HG03432 (cell line): ENCODE results near the gene PTGS1.
"Not testable (repeated sequence)": the region's sequence is repeated elsewhere in the genome, so short reads cannot be mapped to it uniquely, and the experiment has no call there.

Source experiments
- ATAC-seq: cut with Tn5 transposase; IDR thresholded peaks from one replicate; pipeline ENCODE4 v1.9.1; 2021; ENCODE audit warnings: mild to moderate bottlenecking, moderate library complexity; ENCODE audit not compliant: unreplicated experiment

PTGS1 gene

DNA sequence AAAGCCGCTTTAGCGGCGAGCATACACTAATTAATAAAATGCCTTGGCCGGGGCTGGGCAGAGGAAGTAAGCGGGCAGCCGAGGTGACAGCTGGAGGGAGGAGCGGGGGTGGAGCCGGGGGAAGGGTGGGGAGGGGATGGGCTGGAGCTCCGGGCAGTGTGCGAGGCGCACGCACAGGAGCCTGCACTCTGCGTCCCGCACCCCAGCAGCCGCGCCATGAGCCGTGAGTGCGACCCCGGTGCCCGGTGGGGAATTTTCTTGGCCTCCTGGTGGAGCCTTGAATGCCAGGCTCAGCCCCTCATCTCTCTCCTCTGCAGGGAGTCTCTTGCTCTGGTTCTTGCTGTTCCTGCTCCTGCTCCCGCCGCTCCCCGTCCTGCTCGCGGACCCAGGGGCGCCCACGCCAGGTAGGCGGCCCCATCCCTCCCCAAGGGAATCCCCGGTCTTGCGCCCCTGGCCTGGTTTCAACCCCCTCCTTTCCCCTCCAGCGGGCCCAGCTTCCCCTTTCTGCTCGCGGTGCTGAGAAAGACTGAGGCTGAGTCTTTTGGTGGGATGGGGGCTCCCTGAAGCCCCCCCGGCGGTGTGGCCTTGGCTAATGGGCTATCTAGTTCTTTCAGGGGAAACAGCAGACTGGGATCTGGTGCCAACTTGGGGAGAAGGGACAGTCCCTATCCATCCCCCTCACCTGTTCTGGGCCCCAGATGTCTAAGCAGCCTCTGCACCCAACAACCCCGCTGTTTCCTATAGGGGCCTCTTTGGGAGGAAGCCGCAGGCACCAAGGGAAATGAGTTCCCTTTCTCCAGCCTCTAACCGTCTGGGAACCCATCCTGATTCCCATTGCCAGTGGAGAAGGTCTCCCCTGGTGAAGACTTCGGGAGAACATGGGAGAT lies at the start of gene PTGS1:
Gene PTGS1 (plus strand): TSS at position 156 of the 887 bp plus-strand sequence. CDS start 61 bp downstream, at position 217.
- peak; percentile 80 for ATAC-seq

- no peak for ATAC-seq
Measured at GRCh38 chr9:122322553-122322952, 48.3 kb upstream of the PTGS1 start.

- ATAC-seq: not testable (repeated sequence)
Measured at GRCh38 chr9:122324665-122325064, 46.2 kb upstream of the PTGS1 start.

- no peak for ATAC-seq
Measured at GRCh38 chr9:122325124-122325523, 45.7 kb upstream of the PTGS1 start.

- ATAC-seq: no peak
Measured at GRCh38 chr9:122327175-122327574, 43.6 kb upstream of the PTGS1 start.

- ATAC-seq: no peak
Measured at GRCh38 chr9:122329597-122329996, 41.2 kb upstream of the PTGS1 start.

GRCh38 chr9:122330466-122330865 lies 40.4 kb upstream of the PTGS1 start:
- not testable (repeated sequence) for ATAC-seq

DNA sequence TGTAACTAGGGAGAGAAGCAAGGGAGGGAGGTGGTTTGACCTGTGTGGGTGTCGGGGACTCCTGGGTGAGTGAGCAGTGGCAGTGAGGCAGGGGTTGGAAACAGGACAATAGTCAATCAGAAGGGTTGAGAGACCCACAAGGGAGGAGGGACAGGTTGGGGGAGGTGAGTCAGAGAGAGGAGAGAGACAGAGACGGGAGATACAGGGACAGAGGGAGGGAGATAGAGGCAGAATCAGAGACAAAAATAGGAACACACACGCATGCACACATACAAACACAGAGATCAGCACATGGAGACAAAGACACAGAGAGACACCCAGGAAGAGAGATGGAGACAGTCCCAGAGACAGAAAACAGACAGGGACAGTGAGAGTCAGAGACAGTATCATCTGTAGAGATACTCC lies 39.3 kb upstream of the PTGS1 start:
- ATAC-seq: no peak

GRCh38 chr9:122332083-122332482 lies 38.7 kb upstream of the PTGS1 start:
- ATAC-seq: no peak

DNA sequence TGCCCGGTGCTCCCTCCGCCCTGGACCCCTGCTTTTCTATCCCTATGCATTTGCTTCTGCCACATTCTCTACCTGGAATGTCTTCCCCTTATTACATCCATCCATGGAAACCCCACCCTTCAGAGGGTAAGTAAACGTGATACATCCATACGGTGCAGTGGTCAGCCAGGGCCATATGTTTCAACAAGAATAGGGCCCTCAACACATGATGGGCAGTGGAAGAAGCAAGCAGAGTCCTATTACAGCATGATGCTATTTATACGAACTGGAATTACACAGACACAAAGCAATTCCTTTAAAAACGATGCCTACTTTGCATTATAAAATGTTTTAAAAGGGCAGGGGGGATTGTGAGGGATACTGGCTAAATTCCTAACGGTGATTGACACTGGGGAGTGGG lies 38.2 kb upstream of the PTGS1 start:
- ATAC-seq: no peak

- no peak for ATAC-seq
Measured at GRCh38 chr9:122333169-122333808, 37.5 kb upstream of the PTGS1 start.

DNA sequence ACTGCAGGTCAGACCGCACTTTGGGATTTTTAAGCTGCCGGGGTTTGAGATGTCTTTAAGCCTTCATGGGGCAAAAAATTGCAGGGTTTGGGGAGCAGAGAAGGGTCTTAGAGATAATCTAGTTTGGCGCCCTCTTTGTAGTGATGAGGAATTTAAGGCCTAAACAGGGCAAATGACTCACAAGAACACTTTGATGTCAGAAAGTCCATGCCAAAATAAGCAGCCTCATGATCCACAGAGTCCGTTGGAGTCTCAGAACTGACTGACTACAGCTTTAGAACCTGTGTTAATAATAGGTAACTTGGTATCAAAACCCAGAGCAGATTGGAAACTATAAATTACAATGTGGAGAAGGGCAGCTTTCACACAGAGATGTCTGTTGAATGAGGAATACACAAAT lies 35.9 kb upstream of the PTGS1 start:
- no peak for ATAC-seq

- no peak for ATAC-seq
Measured at GRCh38 chr9:122336189-122336588, 34.6 kb upstream of the PTGS1 start.

- no peak for ATAC-seq
Measured at GRCh38 chr9:122336866-122337555, 33.8 kb upstream of the PTGS1 start.

GRCh38 chr9:122337556-122337929 lies 33.3 kb upstream of the PTGS1 start:
- ATAC-seq: no peak

DNA sequence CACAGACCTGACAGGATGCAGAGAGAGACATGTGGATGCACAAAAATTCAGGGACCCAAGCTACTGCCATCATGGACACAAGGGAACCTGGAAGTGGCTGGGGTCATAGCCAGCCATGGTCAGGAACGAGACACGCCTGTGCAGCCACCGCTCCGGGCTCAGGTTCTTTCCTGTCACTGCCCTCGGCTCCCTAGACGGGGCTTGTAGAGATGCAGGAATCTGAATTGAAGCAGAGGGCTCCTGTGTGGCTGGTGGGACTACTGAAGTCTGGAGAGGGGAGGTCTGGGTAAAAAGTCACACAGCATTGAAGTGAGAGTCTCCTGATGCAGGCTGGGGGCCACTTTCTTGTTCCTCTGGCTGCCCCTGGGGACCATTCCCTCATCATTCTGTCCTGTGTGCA lies 32.3 kb upstream of the PTGS1 start:
- no peak for ATAC-seq

- no peak for ATAC-seq
Measured at GRCh38 chr9:122338994-122339393, 31.8 kb upstream of the PTGS1 start.

- ATAC-seq: no peak
Measured at GRCh38 chr9:122339579-122339978, 31.2 kb upstream of the PTGS1 start.

DNA sequence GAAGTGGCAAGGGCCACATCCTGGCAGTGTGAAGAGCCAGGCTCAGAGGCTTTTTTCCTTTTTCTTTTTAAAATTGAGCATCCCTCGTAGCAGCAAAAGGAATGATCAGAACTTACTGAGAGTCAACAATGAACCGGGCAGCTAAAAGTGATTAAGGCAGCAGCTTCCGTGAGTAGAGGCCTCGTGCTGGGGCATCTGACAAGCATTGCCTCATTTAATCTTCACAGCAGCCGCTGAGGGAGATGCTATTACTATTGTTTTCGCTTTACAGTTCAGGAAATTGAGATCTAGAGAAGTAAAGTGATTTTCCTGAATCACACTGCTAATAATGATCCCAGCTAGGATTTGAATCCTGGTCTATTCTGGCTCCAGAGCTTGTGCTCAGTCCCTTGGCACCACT lies 30.7 kb upstream of the PTGS1 start:
- no peak for ATAC-seq

GRCh38 chr9:122342323-122343050 lies 28.3 kb upstream of the PTGS1 start:
- no peak for ATAC-seq
